ENCODE results near the gene SOCS1.

DNA sequence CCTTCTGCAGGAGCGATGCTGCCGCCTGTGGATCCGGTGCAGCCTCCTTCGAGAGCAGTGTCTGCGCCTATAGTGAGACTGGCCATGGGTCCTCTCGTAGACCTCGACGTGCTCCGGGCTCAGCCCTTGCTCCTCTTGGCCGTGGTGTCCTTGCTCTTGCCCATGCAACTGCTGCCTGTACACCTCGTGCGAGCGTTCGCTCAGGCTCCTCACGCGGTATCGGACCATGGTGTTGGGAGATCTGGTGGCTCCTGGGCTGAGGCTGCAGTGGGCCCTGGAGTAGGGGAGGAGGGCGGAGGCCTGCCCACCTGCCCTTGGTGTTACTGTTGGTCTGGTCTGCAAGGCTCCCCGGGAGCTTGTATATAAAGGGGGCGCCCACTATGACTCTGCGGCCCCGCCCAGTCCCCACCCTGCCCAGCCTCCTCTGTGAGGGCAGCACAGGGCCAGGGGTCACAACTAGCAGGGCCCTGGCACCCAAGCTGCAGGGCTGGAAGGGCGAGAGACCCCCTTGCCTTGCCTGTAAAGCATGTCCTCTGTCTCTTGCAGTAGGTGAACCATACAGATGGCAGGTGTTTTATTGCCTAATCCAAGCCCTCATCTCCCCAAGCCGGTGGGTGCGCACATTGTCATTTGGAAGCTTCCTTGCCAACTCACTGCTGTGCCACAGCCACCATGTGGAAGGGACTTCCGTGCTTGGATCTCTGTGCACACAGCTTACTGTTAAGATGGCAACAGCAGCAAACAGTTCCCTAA, 20.3 kb upstream of the SOCS1 start, which contains the start of gene PRM2:
- TF ChIP-seq POLR2A (IDR thresholded peaks at IDR 0.05; ENCODE audit: low read depth, low read length) (no peak), POLR2AphosphoS5 (IDR thresholded peaks at IDR 0.05; ENCODE audit: low read depth, low read length) (no peak)

All from GM12892 (cell line).